NCI-H774 (cell line): ENCODE measurements around the gene PKP1.
A peak's percentile ranks its signal among the peaks of the same experiment; 100 is the strongest.
"Not testable (repeated sequence)": the region's sequence is repeated elsewhere in the genome, so short reads cannot be mapped to it uniquely, and the experiment has no call there.

Source experiments
- DNase-seq: peaks from one replicate; lab custom pipeline; 2025; lab: John Stamatoyannopoulos, UW

PKP1 gene

GRCh38 chr1:201282931-201283829 is at the start of gene PKP1:
TSS of gene PKP1 (plus strand) at chr1:201283506. CDS start at chr1:201283703, 197 bp downstream.
- peak; percentile 61 for DNase-seq

- DNase-seq, result not testable (repeated sequence)
Measured at GRCh38 chr1:201239646-201240045, 43.7 kb upstream of the PKP1 start.

- DNase-seq, result no peak
Measured at GRCh38 chr1:201240171-201240570, 43.1 kb upstream of the PKP1 start.

GRCh38 chr1:201241736-201242135 is 41.6 kb upstream of the PKP1 start:
- no peak for DNase-seq

GRCh38 chr1:201245082-201245481 is 38.2 kb upstream of the PKP1 start:
- peak; percentile 50 for DNase-seq

GRCh38 chr1:201248721-201249559 is 34.4 kb upstream of the PKP1 start:
- DNase-seq, result no peak

GRCh38 chr1:201250326-201251011 is 32.8 kb upstream of the PKP1 start:
- DNase-seq, result no peak

- DNase-seq, result no peak
Measured at GRCh38 chr1:201251411-201251810, 31.9 kb upstream of the PKP1 start.

GRCh38 chr1:201251851-201252430 is 31.4 kb upstream of the PKP1 start:
- no peak for DNase-seq

GRCh38 chr1:201252944-201253371 is 30.3 kb upstream of the PKP1 start:
- no peak for DNase-seq

- DNase-seq, result no peak
Measured at GRCh38 chr1:201253411-201253810, 29.9 kb upstream of the PKP1 start.

GRCh38 chr1:201253906-201254624 is 29.2 kb upstream of the PKP1 start:
- no peak for DNase-seq

GRCh38 chr1:201254625-201255478 is 28.5 kb upstream of the PKP1 start:
- peak; percentile 55 for DNase-seq

GRCh38 chr1:201255479-201256362 is 27.6 kb upstream of the PKP1 start:
- DNase-seq, result no peak

- DNase-seq, result not testable (repeated sequence)
Measured at GRCh38 chr1:201258132-201258531, 25.2 kb upstream of the PKP1 start.

- DNase-seq, result no peak
Measured at GRCh38 chr1:201258763-201259230, 24.5 kb upstream of the PKP1 start.

GRCh38 chr1:201259476-201260235 is 23.6 kb upstream of the PKP1 start:
- DNase-seq, result peak; percentile 53

- DNase-seq, result no peak
Measured at GRCh38 chr1:201260236-201260590, 23.1 kb upstream of the PKP1 start.
